HepG2 (cell line): ENCODE measurements around the gene RRP9. TPM values are rescaled to one million over a fixed set of nuclear protein-coding genes. Genes with fewer than 3 reads are reported as not detected.
A peak's percentile ranks its signal among the peaks of the same experiment; 100 is the strongest.

Source experiments
- AHDC1 ChIP-seq: sonication (generic); formaldehyde crosslinking; IDR thresholded peaks from 2 replicates; pipeline ENCODE4 v1.5.1; 2020; ENCODE audit warnings: mild to moderate bottlenecking, missing genetic modification reagents, borderline replicate concordance
- ATRX ChIP-seq: sonication (generic); formaldehyde crosslinking; IDR thresholded peaks from 2 replicates; pipeline ENCODE4 v1.4.0; 2020; ENCODE audit warnings: missing genetic modification reagents, borderline replicate concordance
- SMARCE1 ChIP-seq: fragments of 450-650 bp; IDR thresholded peaks from 2 replicates; pipeline ENCODE4 v1.6.1; 2017; ENCODE audit warnings: borderline replicate concordance
- SSRP1 ChIP-seq: IDR thresholded peaks from 2 replicates; pipeline ENCODE4 v1.6.1; 2016; ENCODE audit warnings: control low read depth
- THYN1 ChIP-seq: sonication (generic); formaldehyde crosslinking; IDR thresholded peaks from 2 replicates; pipeline ENCODE4 v1.8.1; 2023; ENCODE audit warnings: low read depth, mild to moderate bottlenecking, moderate library complexity, missing genetic modification reagents, borderline replicate concordance
- ZBTB4 ChIP-seq: sonication (generic); formaldehyde crosslinking; IDR thresholded peaks from 2 replicates; pipeline ENCODE4 v1.4.0; 2020; ENCODE audit warnings: missing genetic modification reagents, mild to moderate bottlenecking, borderline replicate concordance
- ZNF224 ChIP-seq: sonication (generic); formaldehyde crosslinking; IDR thresholded peaks from 2 replicates; pipeline ENCODE4 v1.5.0; 2020; ENCODE audit warnings: mild to moderate bottlenecking, missing genetic modification reagents
- ZNF430 ChIP-seq: sonication (generic); formaldehyde crosslinking; IDR thresholded peaks from 2 replicates; pipeline ENCODE4 v1.9.0; 2021; ENCODE audit warnings: mild to moderate bottlenecking, missing genetic modification reagents
- ZNF468 ChIP-seq: sonication (generic); formaldehyde crosslinking; IDR thresholded peaks from 2 replicates; pipeline ENCODE4 v1.8.0; 2022; ENCODE audit warnings: mild to moderate bottlenecking, moderate library complexity, missing genetic modification reagents
- ZNF567 ChIP-seq: sonication (generic); formaldehyde crosslinking; IDR thresholded peaks from 2 replicates; pipeline ENCODE4 v1.8.1; 2023; ENCODE audit warnings: mild to moderate bottlenecking, missing genetic modification reagents, borderline replicate concordance
- ZNF572 ChIP-seq: sonication (generic); formaldehyde crosslinking; IDR thresholded peaks from 2 replicates; pipeline ENCODE4 v1.5.1; 2020; ENCODE audit warnings: mild to moderate bottlenecking, missing genetic modification reagents
- ZNF646 ChIP-seq: sonication (generic); formaldehyde crosslinking; IDR thresholded peaks from 2 replicates; pipeline ENCODE4 v1.9.0; 2021; ENCODE audit warnings: mild to moderate bottlenecking, missing genetic modification reagents
- polyA plus RNA-seq, 8 experiments: library from polyadenylated mRNA; depleted of rRNA in 3 of 8; stranded (reverse) in 7 of 8; unstranded in 1 of 8; fragments of >200 nt; fragmentation: Illumina TruSeq in 4 of 8; extraction: Trizol in 4 of 8; gene quantifications; 2 replicates each; pipeline versions ENCODE4 v1.2.1 to v1.2.3, GENCODE V29; 2011 to 2016; ENCODE audit warnings: low read depth in 4 of 8, missing spikeins in 1 of 8, mixed read lengths in 1 of 8; ENCODE audit not compliant: insufficient read depth in 1 of 8
- total RNA-seq, 5 experiments: library from RNA; depleted of rRNA; stranded (reverse); fragments of >200 nt; fragmentation: Illumina TruSeq; extraction: Trizol; gene quantifications; 2 replicates each; pipeline ENCODE4 v1.2.3, GENCODE V29; 2016; ENCODE audit warnings: low read depth in 1 of 5
- TF ChIP-seq, protein P1 (sequence below): sonication (generic); formaldehyde crosslinking; IDR thresholded peaks from 2 replicates; pipeline ENCODE4 v1.4.0; 2020; ENCODE audit warnings: missing genetic modification reagents

The RRP9 gene
- total and polyA plus RNA-seq, 2 of the 13 experiments (the other 11 are each of a cell fraction or from before 2014, with no cell fraction given), result 14.8 to 44.0 TPM

DNA sequence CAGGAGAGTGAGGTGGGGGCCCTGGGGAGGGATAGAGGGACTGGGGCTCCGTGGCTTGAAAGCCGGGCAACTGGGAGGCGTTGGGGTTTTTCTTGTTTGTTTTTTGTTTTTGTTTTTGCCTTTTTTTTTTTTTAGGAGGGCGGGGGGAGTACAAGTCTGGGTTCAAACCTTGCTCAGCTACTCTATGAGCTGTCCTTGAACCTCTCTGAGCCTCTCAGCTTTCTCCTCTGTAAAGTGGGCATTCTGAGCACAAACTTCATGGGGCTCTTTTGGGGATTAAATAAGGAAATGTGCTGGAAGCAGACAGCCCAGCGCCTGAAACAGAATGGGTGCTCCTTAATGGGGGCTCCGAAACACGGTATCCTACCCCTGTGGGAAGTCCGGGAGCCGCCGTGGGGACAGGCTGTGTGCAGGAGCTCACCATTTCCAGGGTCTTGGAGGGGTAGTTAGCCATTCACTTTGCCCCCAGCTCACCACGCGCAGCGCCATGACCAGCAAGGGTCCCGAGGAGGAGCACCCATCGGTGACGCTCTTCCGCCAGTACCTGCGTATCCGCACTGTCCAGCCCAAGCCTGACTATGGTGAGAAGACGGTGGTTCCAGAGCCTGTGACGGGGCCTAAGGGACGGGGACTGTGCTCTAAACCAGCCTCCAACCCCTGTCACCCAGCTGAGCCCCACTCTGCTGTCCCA, 42.0 kb upstream of the RRP9 start (continued):
- TF ChIP-seq AHDC1 (no peak; the same call in 1 of the 2 replicates), SSRP1 (CRISPR knock-in tag) (no peak), ZNF646 (CRISPR knock-in tag) (no peak), ATRX (no peak), ZNF572 (CRISPR knock-in tag) (0 out of 2 replicates have a peak, but pooled peaks have one; percentile 9), ZNF430 (no peak), SMARCE1 (no peak), ZNF468 (no peak), ZNF224 (CRISPR knock-in tag) (no peak), THYN1 (CRISPR knock-in tag) (no peak), ZNF567 (CRISPR knock-in tag) (no peak), ZBTB4 (peak; percentile 47; the same call in 1 of the 2 replicates)
- TF ChIP-seq, protein P1, sequence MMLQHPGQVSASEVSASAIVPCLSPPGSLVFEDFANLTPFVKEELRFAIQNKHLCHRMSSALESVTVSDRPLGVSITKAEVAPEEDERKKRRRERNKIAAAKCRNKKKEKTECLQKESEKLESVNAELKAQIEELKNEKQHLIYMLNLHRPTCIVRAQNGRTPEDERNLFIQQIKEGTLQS (CRISPR knock-in tag), result no peak
